CD4-positive, alpha-beta T cell treated with Interleukin-6 for 4 hours (primary cell): ENCODE data around the gene KLHDC10.
"Not testable (repeated sequence)": the region's sequence is repeated elsewhere in the genome, so short reads cannot be mapped to it uniquely, and the experiment has no call there.

ENCODE experiments used
- DNase-seq: peaks from one replicate; pipeline ENCODE4 v3.0.0-alpha.2; 2020; ENCODE audit warnings: mixed read lengths

KLHDC10 gene

DNA sequence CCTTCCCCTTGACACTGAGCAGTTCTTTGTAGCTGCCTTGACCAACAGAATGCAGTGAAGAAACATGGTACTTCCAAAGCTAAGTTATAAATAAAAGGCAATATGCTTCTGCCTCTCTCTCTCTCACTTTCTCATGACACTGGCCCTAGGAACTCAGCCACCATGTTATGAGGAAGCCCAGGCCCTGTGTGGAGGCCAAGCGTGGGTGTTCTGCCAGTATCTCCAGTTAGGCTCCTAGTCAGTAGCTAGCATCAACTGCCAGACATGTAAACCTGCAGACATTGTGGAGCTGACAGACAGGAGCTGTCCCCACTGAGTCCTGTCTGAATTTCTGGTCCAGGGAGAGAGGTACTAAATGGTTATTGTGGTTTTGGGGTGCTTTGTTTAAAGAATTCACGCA lies 89.7 kb downstream of the KLHDC10 start:
- DNase-seq, result no peak

DNA sequence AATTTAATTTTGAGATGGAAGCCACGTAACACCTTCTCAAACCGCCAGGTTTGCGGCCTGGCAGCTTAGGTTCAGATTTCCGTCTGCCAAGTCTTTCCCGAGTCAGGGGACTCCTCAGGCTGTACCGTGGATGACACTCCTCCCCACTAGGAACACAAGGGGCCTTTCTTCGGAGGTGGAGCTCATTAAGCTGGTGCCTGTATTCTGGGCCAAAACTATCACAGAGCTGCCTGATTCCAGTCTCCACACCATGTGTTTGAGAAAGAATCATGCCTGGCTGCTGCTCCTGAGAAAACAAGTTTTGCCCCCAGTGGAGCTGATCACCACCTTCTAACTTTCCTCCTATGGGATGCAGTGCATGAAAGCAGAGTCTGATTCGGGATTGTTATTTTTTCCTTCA lies 90.1 kb downstream of the KLHDC10 start:
- DNase-seq, result no peak

DNA sequence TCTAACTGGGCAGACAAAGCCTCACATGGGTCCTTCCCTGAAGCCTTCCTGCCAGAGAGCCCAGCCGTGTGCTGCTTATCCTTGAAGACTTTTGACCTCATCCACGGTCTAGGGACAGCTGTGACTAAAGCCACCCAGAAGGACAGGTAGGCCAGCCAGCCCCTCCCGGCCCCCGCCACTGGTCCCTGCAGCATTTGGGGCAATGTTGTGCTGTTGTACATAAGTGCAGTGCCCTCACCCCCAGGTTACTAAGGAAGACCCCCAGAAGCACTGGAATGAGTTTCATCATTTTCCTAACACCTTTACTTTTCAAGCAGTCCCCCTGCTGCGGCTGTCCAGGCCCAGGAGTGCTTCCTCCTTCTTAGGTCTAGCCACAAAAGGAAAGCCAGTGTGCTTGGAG lies 91.9 kb downstream of the KLHDC10 start:
- DNase-seq, result no peak

DNA sequence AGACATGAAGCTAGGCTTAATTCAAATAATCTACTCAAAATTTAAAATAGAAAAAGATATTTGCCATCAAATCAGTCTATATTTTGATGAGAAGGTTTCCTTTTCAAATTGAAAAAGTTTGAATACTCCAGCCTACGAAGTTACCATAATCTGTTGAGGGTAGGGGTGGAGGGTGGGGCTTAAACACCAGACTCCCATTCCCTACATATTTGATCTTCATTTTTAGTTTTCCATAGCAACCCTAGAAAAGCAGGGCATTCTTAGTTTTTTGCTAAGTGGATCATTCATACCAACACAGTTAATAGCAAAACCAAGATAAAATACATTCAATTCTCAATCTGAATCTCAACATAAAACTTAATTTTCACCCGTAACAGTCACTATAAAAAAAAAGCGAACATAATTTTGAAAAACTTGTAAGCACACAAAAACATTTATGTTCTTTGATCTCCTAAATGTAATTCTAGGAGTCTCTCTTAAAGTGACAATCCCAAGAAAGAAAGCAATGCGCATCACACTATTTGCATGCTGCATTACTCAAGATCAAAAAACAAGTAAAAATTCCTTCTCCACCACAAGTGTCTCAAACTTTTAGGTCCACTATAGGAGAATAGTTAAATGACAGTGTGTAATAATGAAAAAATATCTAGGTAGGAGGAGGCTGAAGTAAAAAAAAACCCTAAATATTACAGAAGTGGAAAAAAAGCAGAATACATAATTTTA lies 104.1 kb downstream of the KLHDC10 start:
- no peak for DNase-seq

GRCh38 chr7:130178251-130178650 lies 107.9 kb downstream of the KLHDC10 start:
- DNase-seq, result no peak

- DNase-seq, result no peak
Measured at GRCh38 chr7:130179631-130180030, 109.3 kb downstream of the KLHDC10 start.

- DNase-seq, result no peak
Measured at GRCh38 chr7:130180571-130181262, 110.4 kb downstream of the KLHDC10 start.

DNA sequence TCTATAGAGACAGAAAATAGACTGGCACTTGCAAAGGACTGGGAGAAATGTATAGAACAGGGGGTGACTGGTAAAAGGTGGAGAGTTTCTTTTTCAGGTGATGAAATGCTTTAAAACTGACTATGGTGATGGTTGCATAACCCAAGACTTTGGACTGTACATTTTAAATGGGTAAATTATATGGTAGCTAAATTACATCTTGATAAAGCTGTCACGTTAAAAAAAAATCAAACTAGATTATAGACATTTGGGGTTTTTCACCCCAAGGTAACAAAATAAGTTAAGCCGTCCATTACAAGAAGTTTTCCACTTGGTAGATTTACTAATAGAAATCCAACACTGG lies 110.9 kb downstream of the KLHDC10 start:
- no peak for DNase-seq

DNA sequence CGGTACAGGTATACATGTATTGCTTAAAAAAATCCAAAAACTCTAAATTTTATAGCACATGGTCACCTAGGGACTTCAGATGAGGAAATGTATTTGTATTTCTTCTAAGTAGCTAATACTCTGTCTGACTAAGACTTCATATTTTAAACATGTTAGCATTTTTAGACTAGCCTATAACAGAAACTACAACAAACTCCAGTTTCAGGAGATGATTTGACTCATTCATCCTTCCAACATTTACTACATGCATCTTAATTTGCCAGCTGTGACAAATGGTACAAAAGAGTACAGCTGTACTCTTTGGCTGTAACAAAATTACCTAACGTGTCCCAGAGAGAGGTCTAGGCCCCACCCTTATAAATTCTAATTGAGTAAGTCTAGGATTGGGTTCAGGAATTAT lies 112.7 kb downstream of the KLHDC10 start:
- no peak for DNase-seq

GRCh38 chr7:130184349-130184748 lies 114.0 kb downstream of the KLHDC10 start:
- DNase-seq, result not testable (repeated sequence)
